ENCODE measurements around the gene SREK1IP1.

GRCh38 chr5:64670277-64670676 is 98.2 kb downstream of the SREK1IP1 start:
- TF ChIP-seq ZC3H10 (CRISPR knock-in tag; IDR thresholded peaks at IDR 0.05) (no peak), ARNTL (CRISPR knock-in tag; IDR thresholded peaks at IDR 0.05; ENCODE audit: borderline replicate concordance, low read depth) (no peak), PATZ1 (CRISPR knock-in tag; IDR thresholded peaks at IDR 0.05; ENCODE audit: borderline replicate concordance) (no peak), POU6F1 (CRISPR knock-in tag; IDR thresholded peaks at IDR 0.05; ENCODE audit: borderline replicate concordance, low read depth) (no peak), ZFP30 (CRISPR knock-in tag; IDR thresholded peaks at IDR 0.05) (no peak), RARB (CRISPR knock-in tag; IDR thresholded peaks at IDR 0.05) (no peak), BACH2 (CRISPR knock-in tag; IDR thresholded peaks at IDR 0.05; ENCODE audit: borderline replicate concordance) (no peak), TSHZ2 (CRISPR knock-in tag; IDR thresholded peaks at IDR 0.05) (no peak), GLIS3 (CRISPR knock-in tag; IDR thresholded peaks at IDR 0.05) (no peak), CSRNP3 (CRISPR knock-in tag; IDR thresholded peaks at IDR 0.05) (no peak)

Data from SK-N-SH treated with all-trans-retinoic acid at 6 μM for 48 hours (cell line).